Ishikawa (cell line): ENCODE data around the gene S100A7.

Experiments used
- EGR1 ChIP-seq: IDR thresholded peaks from 2 replicates; pipeline ENCODE4 v1.6.1; 2012
- EP300 ChIP-seq: IDR thresholded peaks from 2 replicates; pipeline ENCODE4 v1.6.1; 2012; ENCODE audit warnings: borderline replicate concordance
- FOXM1 ChIP-seq: IDR thresholded peaks from 2 replicates; pipeline ENCODE4 v1.6.1; 2012; ENCODE audit warnings: low read depth, borderline replicate concordance
- YY1 ChIP-seq: IDR thresholded peaks from 2 replicates; pipeline ENCODE4 v1.6.1; 2012; ENCODE audit warnings: low read depth

- no peak for TF ChIP-seq EP300
- TF ChIP-seq EGR1: no peak
- TF ChIP-seq YY1: no peak
- no peak for TF ChIP-seq FOXM1
Measured at GRCh38 chr1:153490272-153491051, 30.0 kb upstream of the S100A7 start.
